ENCODE measurements around the gene KRTAP5-5.

The KRTAP5-5 gene

GRCh38 chr11:1650034-1650917 lies 20.7 kb downstream of the KRTAP5-5 start:
- TF ChIP-seq POLR2AphosphoS5 (IDR thresholded peaks at IDR 0.05; ENCODE audit: low read depth, low read length), result no peak
- no peak for TF ChIP-seq POU2F2 (IDR thresholded peaks at IDR 0.05; ENCODE audit: low read depth, low read length)
- FAIRE-seq, result no peak
- DNase-seq (ENCODE audit: insufficient read length, low spot score), result no peak

- FAIRE-seq (no peak), DNase-seq (ENCODE audit: insufficient read length, low spot score) (no peak)
- TF ChIP-seq SPI1 (IDR thresholded peaks at IDR 0.05; ENCODE audit: low read depth, low read length) (no peak), POU2F2 (IDR thresholded peaks at IDR 0.05; ENCODE audit: low read depth, low read length) (no peak), POLR2A (IDR thresholded peaks at IDR 0.05; ENCODE audit: low read depth, low read length) (no peak), PAX5 (IDR thresholded peaks at IDR 0.05; ENCODE audit: insufficient read depth, low read length, severe bottlenecking) (no peak), POLR2AphosphoS5 (IDR thresholded peaks at IDR 0.05; ENCODE audit: low read depth, low read length) (no peak), TAF1 (IDR thresholded peaks at IDR 0.05; ENCODE audit: low read depth, low read length) (no peak)
These were observed 21.3 kb downstream of the KRTAP5-5 start for GRCh38 chr11:1650918-1651262.

- no peak for DNase-seq (ENCODE audit: insufficient read length, low spot score)
These were observed 21.9 kb downstream of the KRTAP5-5 start for GRCh38 chr11:1651411-1651980.

GRCh38 chr11:1652026-1652425 lies 22.5 kb downstream of the KRTAP5-5 start:
- TF ChIP-seq POU2F2 (IDR thresholded peaks at IDR 0.05; ENCODE audit: low read depth, low read length), result no peak
- no peak for TF ChIP-seq PAX5 (IDR thresholded peaks at IDR 0.05; ENCODE audit: insufficient read depth, low read length, severe bottlenecking)
- no peak for TF ChIP-seq SPI1 (IDR thresholded peaks at IDR 0.05; ENCODE audit: low read depth, low read length)
- no peak for TF ChIP-seq POLR2A (IDR thresholded peaks at IDR 0.05; ENCODE audit: low read depth, low read length)
- TF ChIP-seq POLR2AphosphoS5 (IDR thresholded peaks at IDR 0.05; ENCODE audit: low read depth, low read length), result no peak
- no peak for TF ChIP-seq TAF1 (IDR thresholded peaks at IDR 0.05; ENCODE audit: low read depth, low read length)
- no peak for DNase-seq (ENCODE audit: insufficient read length, low spot score)
- FAIRE-seq, result no peak

More at GRCh38 chr11:1651411-1651980, 21.9 kb downstream of the KRTAP5-5 start:
- TF ChIP-seq TAF1 (IDR thresholded peaks at IDR 0.05; ENCODE audit: low read depth, low read length) (no peak), POLR2AphosphoS5 (IDR thresholded peaks at IDR 0.05; ENCODE audit: low read depth, low read length) (no peak), PAX5 (IDR thresholded peaks at IDR 0.05; ENCODE audit: insufficient read depth, low read length, severe bottlenecking) (no peak), POU2F2 (IDR thresholded peaks at IDR 0.05; ENCODE audit: low read depth, low read length) (no peak), POLR2A (IDR thresholded peaks at IDR 0.05; ENCODE audit: low read depth, low read length) (no peak), SPI1 (IDR thresholded peaks at IDR 0.05; ENCODE audit: low read depth, low read length) (no peak)
- no peak for FAIRE-seq

GRCh38 chr11:1652442-1652770 lies 22.8 kb downstream of the KRTAP5-5 start:
- DNase-seq (ENCODE audit: insufficient read length, low spot score), result no peak
- TF ChIP-seq PAX5 (IDR thresholded peaks at IDR 0.05; ENCODE audit: insufficient read depth, low read length, severe bottlenecking), result no peak
- no peak for TF ChIP-seq POU2F2 (IDR thresholded peaks at IDR 0.05; ENCODE audit: low read depth, low read length)
- TF ChIP-seq TAF1 (IDR thresholded peaks at IDR 0.05; ENCODE audit: low read depth, low read length), result no peak
- TF ChIP-seq POLR2A (IDR thresholded peaks at IDR 0.05; ENCODE audit: low read depth, low read length), result no peak
- no peak for TF ChIP-seq POLR2AphosphoS5 (IDR thresholded peaks at IDR 0.05; ENCODE audit: low read depth, low read length)
- no peak for TF ChIP-seq SPI1 (IDR thresholded peaks at IDR 0.05; ENCODE audit: low read depth, low read length)
- no peak for FAIRE-seq

- FAIRE-seq (no peak), DNase-seq (ENCODE audit: insufficient read length, low spot score) (peak; percentile 95)
- no peak for TF ChIP-seq PAX5 (IDR thresholded peaks at IDR 0.05; ENCODE audit: insufficient read depth, low read length, severe bottlenecking)
- no peak for TF ChIP-seq SPI1 (IDR thresholded peaks at IDR 0.05; ENCODE audit: low read depth, low read length)
These were observed 23.4 kb downstream of the KRTAP5-5 start for GRCh38 chr11:1652771-1653540.

- no peak for DNase-seq (ENCODE audit: insufficient read length, low spot score)
- no peak for FAIRE-seq
These were observed 24.2 kb downstream of the KRTAP5-5 start for GRCh38 chr11:1653541-1654387.

GRCh38 chr11:1654388-1655167 lies 25.0 kb downstream of the KRTAP5-5 start:
- DNase-seq (ENCODE audit: insufficient read length, low spot score), result no peak
- TF ChIP-seq POU2F2 (IDR thresholded peaks at IDR 0.05; ENCODE audit: low read depth, low read length) (no peak), POLR2A (IDR thresholded peaks at IDR 0.05; ENCODE audit: low read depth, low read length) (no peak), POLR2AphosphoS5 (IDR thresholded peaks at IDR 0.05; ENCODE audit: low read depth, low read length) (no peak), PAX5 (IDR thresholded peaks at IDR 0.05; ENCODE audit: insufficient read depth, low read length, severe bottlenecking) (no peak), SPI1 (IDR thresholded peaks at IDR 0.05; ENCODE audit: low read depth, low read length) (no peak), TAF1 (IDR thresholded peaks at IDR 0.05; ENCODE audit: low read depth, low read length) (no peak)
- FAIRE-seq, result no peak

More at GRCh38 chr11:1653541-1654387, 24.2 kb downstream of the KRTAP5-5 start:
- no peak for TF ChIP-seq TAF1 (IDR thresholded peaks at IDR 0.05; ENCODE audit: low read depth, low read length)
- no peak for TF ChIP-seq POLR2AphosphoS5 (IDR thresholded peaks at IDR 0.05; ENCODE audit: low read depth, low read length)
- TF ChIP-seq SPI1 (IDR thresholded peaks at IDR 0.05; ENCODE audit: low read depth, low read length), result no peak
- no peak for TF ChIP-seq POLR2A (IDR thresholded peaks at IDR 0.05; ENCODE audit: low read depth, low read length)
- TF ChIP-seq PAX5 (IDR thresholded peaks at IDR 0.05; ENCODE audit: insufficient read depth, low read length, severe bottlenecking), result no peak
- TF ChIP-seq POU2F2 (IDR thresholded peaks at IDR 0.05; ENCODE audit: low read depth, low read length), result no peak

Data from GM12891 (cell line).